MCF 10A (cell line): Measurements from ENCODE around the gene PTGIS. TPM values are rescaled to one million over a fixed set of nuclear protein-coding genes. Genes with fewer than 3 reads are reported as not detected.

Experiments used
- BruUV-seq: library from RNA; stranded (reverse); fragments of 400-500 nt; replicated peaks from 2 replicates; lab custom pipeline; 2021; lab: Mats Ljungman, UMichigan
- CTCF ChIA-PET: fragments of 300-600 bp; sonication (Branson Sonifier 250); formaldehyde crosslinking; extraction: SDS; loops from one replicate; lab custom pipeline; 2021; ENCODE audit warnings: antibody characterized with exemption, inconsistent platforms; lab: Yijun Ruan, JAX
- POLR2A ChIA-PET: fragments of 300-600, 350-650 bp; sonication (Branson Sonifier 250); formaldehyde crosslinking; extraction: SDS; loops from one replicate; lab custom pipeline; 2020; ENCODE audit warnings: antibody characterized with exemption, inconsistent platforms; lab: Yijun Ruan, JAX
- DNase-seq: peaks from one replicate; pipeline ENCODE4 v3.0.0-alpha.2; 2018; ENCODE audit not compliant: unreplicated experiment
- H3K27ac Mint-ChIP-seq: one replicate; pipeline ENCODE4 v1.8.0; 2022; ENCODE audit warnings: mild to moderate bottlenecking, low read depth, mixed read lengths; ENCODE audit not compliant: unreplicated experiment
- H3K27me3 Mint-ChIP-seq: one replicate; pipeline ENCODE4 v1.8.0; 2022; ENCODE audit warnings: mixed read lengths; ENCODE audit not compliant: insufficient read depth, unreplicated experiment
- H3K36me3 Mint-ChIP-seq: one replicate; pipeline ENCODE4 v1.8.0; 2022; ENCODE audit warnings: mild to moderate bottlenecking, moderate library complexity, mixed read lengths; ENCODE audit not compliant: insufficient read depth, unreplicated experiment
- H3K4me1 Mint-ChIP-seq: one replicate; pipeline ENCODE4 v1.8.0; 2022; ENCODE audit warnings: mixed read lengths; ENCODE audit not compliant: insufficient read depth, unreplicated experiment
- H3K4me3 Mint-ChIP-seq: one replicate; pipeline ENCODE4 v1.8.0; 2022; ENCODE audit warnings: mild to moderate bottlenecking, moderate library complexity, mixed read lengths; ENCODE audit not compliant: unreplicated experiment
- H3K9me3 Mint-ChIP-seq: one replicate; pipeline ENCODE4 v1.8.0; 2022; ENCODE audit warnings: mixed read lengths; ENCODE audit not compliant: unreplicated experiment
- intact Hi-C: fragments of 100-400 bp; cut with micrococcal nuclease; formaldehyde crosslinking; loops from 2 replicates; pipeline ENCODE4 v1.14.1; 2022
- total RNA-seq: library from RNA; stranded (reverse); gene quantifications from 2 replicates; pipeline ENCODE4 v1.2.3, GENCODE V29; 2022
- TF ChIP-seq, protein P1 (sequence below): fragments of 200-600 bp; IDR thresholded peaks from one replicate; pipeline ENCODE4 v1.8.0; 2022; ENCODE audit warnings: antibody characterized with exemption, mild to moderate bottlenecking; ENCODE audit not compliant: unreplicated experiment

PTGIS gene
- total RNA-seq, 1 experiment from 2014 or later = not detected

DNA sequence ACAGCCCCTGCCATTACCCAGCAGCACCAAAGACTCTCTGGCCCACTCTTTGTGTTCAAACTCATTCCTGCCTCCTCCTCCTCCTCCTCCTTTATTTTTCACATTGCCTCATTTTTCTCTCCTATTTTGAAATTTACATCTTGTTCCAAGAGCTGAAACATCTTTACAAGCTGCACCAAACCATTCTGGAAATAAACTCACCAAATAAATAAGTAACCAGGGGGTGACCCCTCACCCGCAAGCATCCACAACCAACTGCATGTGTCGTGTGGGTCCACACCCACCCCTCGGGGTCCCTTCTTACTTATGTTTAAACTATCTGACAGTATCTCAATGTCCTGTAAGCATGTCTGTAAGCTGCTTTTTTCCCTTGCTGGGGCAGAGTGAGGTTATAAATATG is 86.8 kb downstream of the PTGIS start:
- Mint-ChIP-seq H3K4me3 (no peak overlapping the region), H3K27me3 (no peaks in the 10 kb centered on the region), H3K9me3 (no peaks in the 10 kb centered on the region), H3K27ac (no peak overlapping the region), H3K4me1 (peaks cover 16% of the 10 kb centered on the region), H3K36me3 (peaks cover 12% of the 10 kb centered on the region)
- TF ChIP-seq, protein P1, sequence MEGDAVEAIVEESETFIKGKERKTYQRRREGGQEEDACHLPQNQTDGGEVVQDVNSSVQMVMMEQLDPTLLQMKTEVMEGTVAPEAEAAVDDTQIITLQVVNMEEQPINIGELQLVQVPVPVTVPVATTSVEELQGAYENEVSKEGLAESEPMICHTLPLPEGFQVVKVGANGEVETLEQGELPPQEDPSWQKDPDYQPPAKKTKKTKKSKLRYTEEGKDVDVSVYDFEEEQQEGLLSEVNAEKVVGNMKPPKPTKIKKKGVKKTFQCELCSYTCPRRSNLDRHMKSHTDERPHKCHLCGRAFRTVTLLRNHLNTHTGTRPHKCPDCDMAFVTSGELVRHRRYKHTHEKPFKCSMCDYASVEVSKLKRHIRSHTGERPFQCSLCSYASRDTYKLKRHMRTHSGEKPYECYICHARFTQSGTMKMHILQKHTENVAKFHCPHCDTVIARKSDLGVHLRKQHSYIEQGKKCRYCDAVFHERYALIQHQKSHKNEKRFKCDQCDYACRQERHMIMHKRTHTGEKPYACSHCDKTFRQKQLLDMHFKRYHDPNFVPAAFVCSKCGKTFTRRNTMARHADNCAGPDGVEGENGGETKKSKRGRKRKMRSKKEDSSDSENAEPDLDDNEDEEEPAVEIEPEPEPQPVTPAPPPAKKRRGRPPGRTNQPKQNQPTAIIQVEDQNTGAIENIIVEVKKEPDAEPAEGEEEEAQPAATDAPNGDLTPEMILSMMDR = no peak
- intact Hi-C loops = no loop called here
- no peak for DNase-seq
- CTCF ChIA-PET = interaction anchor here (1.4 to 5.9 kb wide), 2 partner anchors 26 to 146 kb away, joined by 3 to 174 read pairs; no protein-coding TSS in a partner anchor
- POLR2A ChIA-PET = no interaction called here
- BruUV-seq = no TSS peak

DNA sequence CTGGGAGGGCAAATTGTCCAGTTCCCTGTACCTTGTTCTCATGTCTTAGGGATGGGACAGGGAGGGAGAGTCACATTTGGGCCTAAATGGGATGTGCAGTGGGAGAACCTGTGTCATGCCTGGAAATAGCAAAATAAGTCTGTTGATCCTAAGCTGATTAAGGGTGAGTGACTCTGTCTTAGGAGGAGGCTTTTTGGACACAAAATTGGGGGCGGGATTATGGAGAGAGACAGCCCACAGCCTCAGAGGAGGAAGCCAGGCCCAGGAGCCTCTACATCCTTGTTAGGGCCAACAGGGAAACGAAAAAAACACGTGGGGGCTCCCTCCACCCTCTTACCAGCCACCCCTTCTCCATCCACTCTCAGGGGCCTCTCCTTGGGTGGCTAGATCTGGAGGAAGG is 87.7 kb downstream of the PTGIS start:
- no peak overlapping the region for H3K4me3 Mint-ChIP-seq
- no peaks in the 10 kb centered on the region for H3K9me3 Mint-ChIP-seq
- TF ChIP-seq, protein P1 = no peak
- ChIA-PET CTCF (interaction anchor here (0.5 kb wide), 1 partner anchor 289 kb away, joined by 3 read pairs; no protein-coding TSS in a partner anchor), POLR2A (no interaction called here)
- H3K36me3 Mint-ChIP-seq = peaks cover 12% of the 10 kb centered on the region
- no peak for DNase-seq
- H3K27me3 Mint-ChIP-seq = no peaks in the 10 kb centered on the region
- H3K4me1 Mint-ChIP-seq = peaks cover 16% of the 10 kb centered on the region
- intact Hi-C loops = no loop called here
- H3K27ac Mint-ChIP-seq = no peak overlapping the region
- BruUV-seq = no TSS peak

DNA sequence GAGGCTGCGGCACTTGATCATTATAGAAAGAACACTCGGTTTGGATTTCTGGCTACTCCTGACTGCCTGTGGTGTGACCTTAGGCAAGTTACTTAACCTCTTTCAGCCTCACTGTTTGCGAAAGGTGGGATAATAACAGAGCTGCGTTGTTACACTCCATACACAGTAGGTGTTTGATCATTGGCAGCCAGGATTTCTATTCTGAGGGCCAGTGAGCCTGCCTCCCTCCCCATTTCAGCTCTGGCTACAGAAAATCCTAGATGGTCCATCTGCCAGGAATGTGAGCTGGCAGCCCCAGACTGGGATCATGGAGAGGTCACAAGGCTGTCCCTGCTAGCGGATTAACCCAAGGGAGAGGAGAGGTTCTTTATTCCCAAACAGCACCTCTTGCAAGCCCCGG is 88.2 kb downstream of the PTGIS start:
- no peak overlapping the region for H3K4me3 Mint-ChIP-seq
- ChIA-PET CTCF (interaction anchor here (0.5 to 1.3 kb wide), 4 partner anchors 17 to 290 kb away, joined by 3 to 4 read pairs (median 3); no protein-coding TSS in a partner anchor), POLR2A (interaction anchor here (0.7 kb wide), 1 partner anchor 124 kb away, joined by 3 read pairs; no protein-coding TSS in a partner anchor)
- no peaks in the 10 kb centered on the region for H3K9me3 Mint-ChIP-seq
- H3K27ac Mint-ChIP-seq = no peak overlapping the region
- H3K36me3 Mint-ChIP-seq = peaks cover 16% of the 10 kb centered on the region
- TF ChIP-seq, protein P1 = no peak
- H3K4me1 Mint-ChIP-seq = peaks cover 16% of the 10 kb centered on the region
- DNase-seq = no peak
- intact Hi-C loops = no loop called here
- no peaks in the 10 kb centered on the region for H3K27me3 Mint-ChIP-seq
- BruUV-seq = no TSS peak

DNA sequence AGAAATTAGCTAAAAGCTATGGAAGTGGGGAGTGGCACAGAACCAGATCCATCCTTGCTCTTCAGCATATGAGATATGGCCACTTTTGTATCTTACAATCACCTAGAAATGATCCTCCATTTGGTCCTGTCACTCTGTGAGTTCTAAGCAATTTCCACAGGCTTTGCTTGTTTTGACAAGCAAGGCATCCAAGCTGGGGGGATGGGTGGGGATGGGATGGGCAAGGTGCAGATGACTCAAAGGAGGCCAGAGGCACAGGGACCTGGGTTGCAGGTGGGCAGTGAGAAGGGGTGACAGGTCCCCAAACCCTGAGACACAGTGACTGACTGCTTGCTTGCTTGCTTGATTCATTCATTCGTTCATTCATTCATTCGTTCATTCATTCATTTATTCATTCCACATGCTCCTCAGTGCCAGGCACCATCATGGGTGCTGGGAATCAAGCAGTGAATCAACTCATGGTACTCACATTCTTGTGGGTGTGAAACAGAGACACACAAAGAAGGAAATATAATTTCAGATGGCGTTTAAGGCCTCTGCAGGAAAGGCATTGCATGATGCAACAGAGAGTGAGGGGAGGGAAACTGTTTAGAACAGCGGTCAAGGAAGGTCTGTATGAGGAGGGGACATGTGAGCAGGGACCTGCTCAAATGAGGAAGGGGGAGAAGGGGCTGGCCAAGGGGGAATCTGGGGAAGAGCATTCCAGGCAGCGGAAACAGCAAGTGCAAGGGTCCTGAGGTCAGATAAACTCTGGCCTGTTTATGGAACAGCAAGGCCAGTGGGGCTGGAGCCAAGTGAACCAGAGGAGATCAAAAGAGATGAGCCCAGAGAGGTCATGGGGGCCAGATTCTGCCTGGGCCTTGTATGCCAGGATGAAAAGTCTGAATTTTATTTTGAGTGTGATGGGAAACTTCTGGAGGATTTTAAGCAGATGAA is 88.9 kb downstream of the PTGIS start:
- TF ChIP-seq, protein P1 = no peak
- H3K27me3 Mint-ChIP-seq = no peaks in the 10 kb centered on the region
- POLR2A ChIA-PET = interaction anchor here (0.7 kb wide), 1 partner anchor 123 kb away, joined by 3 read pairs; no protein-coding TSS in a partner anchor
- CTCF ChIA-PET = interaction anchor here (0.6 to 1.4 kb wide), 7 partner anchors 17 to 282 kb away, joined by 3 to 4 read pairs (median 3); no protein-coding TSS in a partner anchor
- peaks cover 16% of the 10 kb centered on the region for H3K4me1 Mint-ChIP-seq
- peaks cover 18% of the 10 kb centered on the region for H3K36me3 Mint-ChIP-seq
- DNase-seq = peak; percentile 20
- intact Hi-C loops = no loop called here
- H3K27ac Mint-ChIP-seq = no peak overlapping the region
- H3K9me3 Mint-ChIP-seq = no peaks in the 10 kb centered on the region
- H3K4me3 Mint-ChIP-seq = no peak overlapping the region
- no TSS peak for BruUV-seq
